Measurements from ENCODE around the gene COL28A1. TPM values are rescaled to one million over a fixed set of nuclear protein-coding genes. Genes with fewer than 3 reads are reported as not detected.

COL28A1 gene
- total and polyA plus RNA-seq, 4 donors: 1.3 to 10.2 (median 3.2) TPM

GRCh38 chr7:7335909-7336308 lies 199.8 kb downstream of the COL28A1 start:
- ATAC-seq (ENCODE audit: insufficient read depth, low FRiP score) (no peak), DNase-seq (no peak)
- Histone ChIP-seq H3K9ac (ENCODE audit: insufficient read depth in 1 of 2, low read length in 2 of 2) (no peak overlapping the region), H3K36me3 (ENCODE audit: control insufficient read depth in 4 of 4, insufficient read depth in 4 of 4, low read length in 4 of 4) (no peaks in the 10 kb centered on the region), H3K4me1 (ENCODE audit: control insufficient read depth in 5 of 5, insufficient read depth in 5 of 5, low read length in 5 of 5) (no peaks in the 10 kb centered on the region), H3K27me3 (ENCODE audit: control insufficient read depth in 3 of 3, insufficient read depth in 3 of 3, low read length in 2 of 3) (no peaks in the 10 kb centered on the region), H3K27ac (ENCODE audit: low read depth in 1 of 2, low read length in 1 of 2) (no peak overlapping the region), H3K4me3 (no peak overlapping the region), H3K9me3 (ENCODE audit: control insufficient read depth in 4 of 4, insufficient read depth in 3 of 4, low read length in 3 of 4) (no peaks in the 10 kb centered on the region)
- WGBS, 2 donors: 61 to 70% methylated on average over 3 of the region's 3 CpGs
- TF ChIP-seq CTCF (IDR thresholded peaks at IDR 0.05; ENCODE audit: control extremely low read depth, extremely low read depth): no peak

- 92% methylated on average over 2 of the region's 2 CpGs for WGBS, 2 donors
- no peaks in the 10 kb centered on the region for H3K27me3 ChIP-seq (ENCODE audit: control insufficient read depth in 3 of 3, insufficient read depth in 3 of 3, low read length in 2 of 3)
- no peaks in the 10 kb centered on the region for H3K36me3 ChIP-seq (ENCODE audit: control insufficient read depth in 4 of 4, insufficient read depth in 4 of 4, low read length in 4 of 4)
- no peak overlapping the region for H3K27ac ChIP-seq (ENCODE audit: low read depth in 1 of 2, low read length in 1 of 2)
- no peak for DNase-seq
- ATAC-seq (ENCODE audit: insufficient read depth, low FRiP score): no peak
- TF ChIP-seq CTCF (IDR thresholded peaks at IDR 0.05; ENCODE audit: control extremely low read depth, extremely low read depth): no peak
- H3K9me3 ChIP-seq (ENCODE audit: control insufficient read depth in 4 of 4, insufficient read depth in 3 of 4, low read length in 3 of 4): no peaks in the 10 kb centered on the region
- H3K4me1 ChIP-seq (ENCODE audit: control insufficient read depth in 5 of 5, insufficient read depth in 5 of 5, low read length in 5 of 5): no peaks in the 10 kb centered on the region
- no peak overlapping the region for H3K4me3 ChIP-seq
- no peak overlapping the region for H3K9ac ChIP-seq (ENCODE audit: insufficient read depth in 1 of 2, low read length in 2 of 2)
Measured at GRCh38 chr7:7335215-7335614, 200.5 kb downstream of the COL28A1 start.

GRCh38 chr7:7333610-7334009 lies 202.1 kb downstream of the COL28A1 start:
- no peak for ATAC-seq (ENCODE audit: insufficient read depth, low FRiP score)
- no peak overlapping the region for H3K27ac ChIP-seq (ENCODE audit: low read depth in 1 of 2, low read length in 1 of 2)

More at GRCh38 chr7:7333610-7334009, 202.1 kb downstream of the COL28A1 start:
- no peak for DNase-seq
- Histone ChIP-seq H3K27me3 (ENCODE audit: control insufficient read depth in 3 of 3, insufficient read depth in 3 of 3, low read length in 2 of 3) (no peaks in the 10 kb centered on the region), H3K9me3 (ENCODE audit: control insufficient read depth in 4 of 4, insufficient read depth in 3 of 4, low read length in 3 of 4) (no peaks in the 10 kb centered on the region), H3K4me1 (ENCODE audit: control insufficient read depth in 5 of 5, insufficient read depth in 5 of 5, low read length in 5 of 5) (no peaks in the 10 kb centered on the region), H3K36me3 (ENCODE audit: control insufficient read depth in 4 of 4, insufficient read depth in 4 of 4, low read length in 4 of 4) (no peaks in the 10 kb centered on the region), H3K4me3 (no peak overlapping the region), H3K9ac (ENCODE audit: insufficient read depth in 1 of 2, low read length in 2 of 2) (no peak overlapping the region)
- TF ChIP-seq CTCF (IDR thresholded peaks at IDR 0.05; ENCODE audit: control extremely low read depth, extremely low read depth): no peak
- 81 to 89% methylated on average over 3 of the region's 3 CpGs for WGBS, 2 donors
